ENCODE results near the gene ELFN2.

Gene ELFN2

GRCh38 chr22:37318364-37319109 is 108.7 kb downstream of the ELFN2 start:
- H3K4me1 ChIP-seq (ENCODE audit: insufficient read depth, low read length), result peaks cover 3% of the 10 kb centered on the region; the same call in 1 of the 2 replicates
- H3K9ac ChIP-seq (ENCODE audit: low read depth, low read length), result no peak overlapping the region
- H3K9me3 ChIP-seq (ENCODE audit: control insufficient read depth, insufficient read depth, low read length), result no peaks in the 10 kb centered on the region
- no peaks in the 10 kb centered on the region for H3K36me3 ChIP-seq (ENCODE audit: insufficient read depth, low read length)

Data from ES-I3 (cell line).